ENCODE data around the gene ZNF175.

DNA sequence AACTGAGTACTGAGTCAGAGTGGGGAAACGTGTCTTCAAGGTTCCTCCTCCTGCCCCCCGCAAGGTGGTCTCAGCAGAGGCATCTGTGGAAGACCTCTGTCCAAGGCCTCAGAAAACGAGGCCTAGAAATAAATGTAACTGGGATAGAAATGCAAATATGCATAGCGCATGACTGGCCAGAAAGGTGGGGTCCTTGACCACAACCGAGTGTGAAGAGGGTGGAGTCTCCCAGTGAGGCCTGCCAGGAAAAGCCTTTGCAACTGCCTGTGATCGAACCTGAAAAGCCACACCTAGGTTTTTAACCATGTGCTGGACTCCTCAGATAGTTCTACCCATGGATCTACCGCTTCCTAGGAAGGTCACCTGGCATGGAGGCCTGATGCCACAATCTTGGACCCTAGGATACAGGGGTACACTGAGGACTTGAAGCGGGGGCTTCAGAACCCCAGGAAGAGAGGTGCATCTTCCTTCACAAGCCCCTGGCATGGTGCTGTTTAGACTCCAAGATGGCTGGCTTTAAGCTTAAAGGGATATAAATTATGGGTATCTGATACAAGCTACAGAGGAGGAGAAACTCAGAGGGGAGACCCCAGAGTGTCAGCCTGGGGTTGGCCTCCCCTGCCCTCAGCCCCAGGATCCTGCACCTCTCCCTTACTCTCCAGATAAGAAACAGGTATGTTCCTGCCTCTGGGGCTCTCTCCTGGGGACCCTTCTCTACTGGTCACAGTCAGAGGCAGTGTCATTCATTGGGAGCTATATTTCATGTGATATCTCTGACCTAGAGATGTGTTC is 21.4 kb upstream of the ZNF175 start:
- no peak for TF ChIP-seq EZH2 (IDR thresholded peaks at IDR 0.05; ENCODE audit: low read length, unreplicated experiment)
- TF ChIP-seq CTCF (conservative IDR thresholded peaks at IDR 0.05; ENCODE audit: low read depth, low read length), result no peak
- no peak for TF ChIP-seq EZH2phosphoT487 (IDR thresholded peaks at IDR 0.05; ENCODE audit: borderline replicate concordance, low read length)
